Karpas-422 (cell line): ENCODE results near the gene TOMM6. TPM values are rescaled to one million over a fixed set of nuclear protein-coding genes. Genes with fewer than 3 reads are reported as not detected.

Source experiments
- DNase-seq: peaks from one replicate; pipeline ENCODE4 v3.0.0-alpha.2; 2015
- H2AFZ ChIP-seq: fragments of 200-600 bp; sonication (generic); 2 replicates; pipeline ENCODE4 v1.6.1; 2014; ENCODE audit warnings: antibody characterized with exemption, low read length, mixed read lengths
- H3K27ac ChIP-seq: fragments of 200-600 bp; sonication (generic); 2 replicates; pipeline ENCODE4 v1.5.1; 2014; ENCODE audit warnings: mild to moderate bottlenecking, low read length, moderate library complexity
- H3K27me3 ChIP-seq: fragments of 200-600 bp; sonication (generic); 2 replicates; pipeline ENCODE4 v1.6.1; 2014; ENCODE audit warnings: low read length, mixed read lengths
- H3K36me3 ChIP-seq: fragments of 200-600 bp; sonication (generic); 2 replicates; pipeline ENCODE4 v1.6.1; 2014; ENCODE audit warnings: low read length, mixed read lengths; ENCODE audit not compliant: insufficient read depth
- H3K4me1 ChIP-seq: fragments of 200-600 bp; sonication (generic); 2 replicates; pipeline ENCODE4 v1.6.1; 2014; ENCODE audit warnings: mild to moderate bottlenecking, low read length, mixed read lengths
- H3K4me2 ChIP-seq: fragments of 200-600 bp; sonication (generic); 2 replicates; pipeline ENCODE4 v1.6.1; 2014; ENCODE audit warnings: low read length, low read depth, mild to moderate bottlenecking; ENCODE audit not compliant: poor library complexity, severe bottlenecking
- H3K4me3 ChIP-seq: fragments of 200-600 bp; sonication (generic); 2 replicates; pipeline ENCODE4 v1.5.1; 2014; ENCODE audit warnings: mild to moderate bottlenecking, antibody characterized with exemption, low read length, mixed read lengths
- H3K79me2 ChIP-seq: fragments of 200-600 bp; sonication (generic); 2 replicates; pipeline ENCODE4 v1.6.1; 2014; ENCODE audit warnings: mild to moderate bottlenecking, low read length, mixed read lengths
- H3K9ac ChIP-seq: fragments of 200-600 bp; sonication (generic); 2 replicates; pipeline ENCODE4 v1.6.0; 2014; ENCODE audit warnings: low read length
- H3K9me2 ChIP-seq: fragments of 200-600 bp; sonication (generic), shearing (Covaris generic); replicated peaks from 2 replicates; pipeline ENCODE4 v1.6.0; 2014; ENCODE audit warnings: mild to moderate bottlenecking, low read length, moderate library complexity; ENCODE audit not compliant: insufficient read depth
- H3K9me3 ChIP-seq: fragments of 300-700, 200-600 bp; sonication (generic); 2 replicates; pipeline ENCODE4 v1.6.1; 2014; ENCODE audit warnings: low read length, mixed read lengths
- H4K20me1 ChIP-seq: fragments of 200-600 bp; sonication (generic); 2 replicates; pipeline ENCODE4 v1.6.1; 2014; ENCODE audit warnings: mild to moderate bottlenecking, antibody characterized with exemption, low read length, low read depth; ENCODE audit not compliant: insufficient read depth
- total RNA-seq: library from RNA; depleted of rRNA; stranded (reverse); fragments of >200 nt; shearing (Covaris generic); gene quantifications from 2 replicates; pipeline ENCODE4 v1.2.3, GENCODE V29; 2014; ENCODE audit warnings: low replicate concordance

Gene TOMM6
- total RNA-seq, 1 experiment from 2014 or later, result 229 TPM

GRCh38 chr6:41814629-41815028, 27.1 kb downstream of the TOMM6 start:
- H3K4me1 ChIP-seq, result peaks cover 34% of the 10 kb centered on the region
- no peaks in the 10 kb centered on the region for H3K27me3 ChIP-seq
- H3K27ac ChIP-seq, result no peak overlapping the region
- H3K9me2 ChIP-seq, result no peaks in the 10 kb centered on the region
- H3K9ac ChIP-seq, result no peak overlapping the region
- H3K4me3 ChIP-seq, result no peak overlapping the region
- H2AFZ ChIP-seq, result no peak overlapping the region
- H4K20me1 ChIP-seq, result no peaks in the 10 kb centered on the region
- no peaks in the 10 kb centered on the region for H3K36me3 ChIP-seq
- H3K4me2 ChIP-seq, result no peak overlapping the region
- DNase-seq, result no peak
- H3K79me2 ChIP-seq, result 0 out of 2 replicates have a peak, but pooled peaks cover 5% of the 10 kb centered on the region
- H3K9me3 ChIP-seq, result no peaks in the 10 kb centered on the region

DNA sequence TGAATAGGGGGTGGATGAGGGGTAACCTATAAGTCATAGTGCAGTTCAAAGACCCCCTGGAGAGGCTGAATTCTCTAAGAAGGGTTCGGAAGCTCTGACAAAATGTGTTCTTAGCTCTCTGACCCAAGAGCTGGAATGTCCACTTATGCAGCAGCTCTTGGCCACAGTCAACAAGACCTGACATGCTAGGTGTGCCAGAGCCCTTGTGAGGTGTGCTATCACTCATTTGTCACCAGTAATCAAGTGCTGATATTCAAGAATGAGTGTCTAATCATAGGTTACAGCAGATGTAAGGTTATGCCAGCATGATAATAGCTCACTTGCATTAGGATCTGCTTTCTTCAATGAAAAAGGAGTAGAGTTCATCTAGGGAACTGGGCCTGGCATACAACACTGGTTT, 28.1 kb downstream of the TOMM6 start:
- H3K79me2 ChIP-seq, result 0 out of 2 replicates have a peak, but pooled peaks cover 5% of the 10 kb centered on the region

DNA sequence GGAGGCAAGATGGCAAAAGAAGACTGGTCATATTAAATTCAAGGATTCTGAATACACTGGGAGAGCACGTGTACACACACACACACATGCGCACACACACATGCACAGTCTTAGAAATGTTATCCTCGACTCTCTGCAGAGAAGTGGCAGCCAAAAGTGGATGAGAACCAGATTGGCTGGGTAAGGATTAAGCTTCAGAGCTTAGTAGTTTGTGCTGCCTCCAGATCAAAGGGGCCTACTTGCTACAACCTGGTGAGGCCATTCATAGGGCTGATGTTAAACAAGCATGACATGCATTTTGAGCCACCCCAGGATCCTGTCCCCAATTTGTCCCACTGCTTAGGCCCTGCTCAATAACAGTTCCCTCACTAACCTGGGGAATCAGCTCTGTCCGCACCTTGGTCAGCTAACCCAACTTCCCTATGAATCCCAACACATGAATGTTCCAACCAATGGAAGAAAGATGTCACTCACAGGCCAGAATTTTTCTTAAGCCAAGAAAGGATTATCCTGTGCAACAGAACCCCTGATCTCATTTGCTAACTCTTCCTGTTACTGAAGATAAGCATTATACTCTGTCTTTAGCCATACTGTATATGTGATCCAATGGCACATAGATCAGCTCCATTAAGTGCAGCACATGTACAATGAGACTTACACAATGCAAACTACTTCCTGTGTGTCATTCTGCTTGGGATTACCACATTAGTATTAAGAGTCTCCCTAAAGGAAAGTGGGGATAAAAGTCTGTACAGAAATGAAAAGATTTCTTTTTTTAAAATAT, 31.0 kb downstream of the TOMM6 start:
- peaks cover 29% of the 10 kb centered on the region for H3K4me1 ChIP-seq
- DNase-seq, result no peak
- no peaks in the 10 kb centered on the region for H3K9me3 ChIP-seq
- no peaks in the 10 kb centered on the region for H4K20me1 ChIP-seq
- no peak overlapping the region for H3K4me2 ChIP-seq
- H2AFZ ChIP-seq, result no peak overlapping the region
- 0 out of 2 replicates have a peak, but pooled peaks cover 5% of the 10 kb centered on the region for H3K79me2 ChIP-seq
- H3K4me3 ChIP-seq, result no peak overlapping the region
- H3K9ac ChIP-seq, result no peak overlapping the region
- H3K27ac ChIP-seq, result no peak overlapping the region
- no peaks in the 10 kb centered on the region for H3K9me2 ChIP-seq
- no peaks in the 10 kb centered on the region for H3K36me3 ChIP-seq
- H3K27me3 ChIP-seq, result no peaks in the 10 kb centered on the region

More for the DNA sequence above, 28.1 kb downstream of the TOMM6 start:
- Histone ChIP-seq H3K4me3 (no peak overlapping the region), H3K9ac (no peak overlapping the region), H4K20me1 (no peaks in the 10 kb centered on the region), H3K9me3 (no peaks in the 10 kb centered on the region), H3K4me2 (no peak overlapping the region), H2AFZ (no peak overlapping the region), H3K9me2 (no peaks in the 10 kb centered on the region), H3K27me3 (no peaks in the 10 kb centered on the region), H3K36me3 (no peaks in the 10 kb centered on the region), H3K27ac (no peak overlapping the region), H3K4me1 (peaks cover 35% of the 10 kb centered on the region)
- no peak for DNase-seq

DNA sequence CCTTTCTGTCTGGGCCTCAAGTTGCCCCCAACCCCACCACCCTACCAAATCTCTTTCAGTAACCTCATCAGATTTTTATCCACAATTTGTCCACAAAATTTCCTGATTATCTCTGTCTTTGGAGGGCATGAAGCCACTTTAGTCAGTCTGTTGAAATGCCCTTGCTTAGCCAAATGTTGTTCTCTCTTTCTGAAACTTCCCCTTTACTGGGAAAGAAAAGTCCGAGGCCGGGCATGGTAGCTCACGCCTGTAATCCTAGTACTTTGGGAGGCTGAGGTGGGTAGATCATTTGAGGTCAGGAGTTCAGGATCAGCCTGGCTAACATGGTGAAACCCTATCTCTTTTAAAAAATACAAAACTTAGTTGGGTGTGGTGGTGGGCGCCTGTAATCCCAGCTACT, 33.8 kb downstream of the TOMM6 start:
- H3K9ac ChIP-seq, result no peak overlapping the region
- H3K27ac ChIP-seq, result no peak overlapping the region
- H3K27me3 ChIP-seq, result no peaks in the 10 kb centered on the region
- no peak overlapping the region for H3K4me3 ChIP-seq
- no peaks in the 10 kb centered on the region for H4K20me1 ChIP-seq
- H2AFZ ChIP-seq, result no peak overlapping the region
- H3K4me2 ChIP-seq, result no peak overlapping the region
- H3K9me2 ChIP-seq, result no peaks in the 10 kb centered on the region
- H3K4me1 ChIP-seq, result peaks cover 13% of the 10 kb centered on the region
- no peaks in the 10 kb centered on the region for H3K36me3 ChIP-seq
- no peaks in the 10 kb centered on the region for H3K9me3 ChIP-seq
- no peak for DNase-seq
- H3K79me2 ChIP-seq, result 0 out of 2 replicates have a peak, but pooled peaks cover 5% of the 10 kb centered on the region

DNA sequence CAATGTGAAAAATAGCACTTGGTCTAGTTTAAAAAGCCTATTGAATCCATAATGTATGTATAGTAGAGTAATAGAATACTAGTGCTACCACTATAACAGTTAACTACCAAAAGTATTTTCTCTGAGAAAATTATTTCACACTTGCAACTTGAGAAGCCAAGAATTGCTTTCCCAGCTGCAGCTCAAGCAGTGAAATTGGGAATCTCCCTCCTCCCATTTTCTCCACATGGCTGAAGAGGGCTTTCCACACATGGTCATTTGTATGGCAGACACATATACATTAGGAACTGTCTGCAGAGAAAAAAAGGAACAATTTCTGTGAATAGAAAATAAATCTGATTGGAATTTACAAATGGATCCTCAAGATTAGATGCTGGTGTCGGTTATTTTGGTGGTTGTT, 34.5 kb downstream of the TOMM6 start:
- Histone ChIP-seq H3K4me1 (peaks cover 13% of the 10 kb centered on the region), H4K20me1 (no peaks in the 10 kb centered on the region), H3K36me3 (no peaks in the 10 kb centered on the region), H2AFZ (no peak overlapping the region), H3K27ac (no peak overlapping the region), H3K4me3 (no peak overlapping the region), H3K9ac (no peak overlapping the region), H3K27me3 (no peaks in the 10 kb centered on the region), H3K9me2 (no peaks in the 10 kb centered on the region), H3K9me3 (no peaks in the 10 kb centered on the region), H3K79me2 (0 out of 2 replicates have a peak, but pooled peaks cover 5% of the 10 kb centered on the region), H3K4me2 (no peak overlapping the region)
- no peak for DNase-seq

DNA sequence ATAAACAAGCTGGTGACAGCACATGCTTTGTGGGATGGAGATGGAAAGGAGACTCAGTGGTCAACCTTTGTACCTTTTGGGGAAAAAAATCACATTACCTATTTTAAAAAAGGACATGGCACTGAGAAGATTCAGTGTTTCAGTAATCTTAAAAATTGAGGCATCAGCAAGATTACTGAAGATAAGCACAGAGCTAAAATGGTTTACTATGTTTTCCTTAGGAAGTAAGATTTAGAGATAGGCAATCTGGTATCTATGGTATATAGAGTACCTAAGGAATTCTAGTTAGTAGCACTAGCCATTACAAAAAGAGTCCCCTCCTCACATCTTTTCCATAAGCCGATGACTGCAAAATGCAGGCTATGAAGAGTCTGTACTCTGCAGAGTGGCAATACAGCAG, 35.7 kb downstream of the TOMM6 start:
- H3K9me2 ChIP-seq, result no peaks in the 10 kb centered on the region
- no peaks in the 10 kb centered on the region for H3K9me3 ChIP-seq
- no peaks in the 10 kb centered on the region for H3K27me3 ChIP-seq
- H2AFZ ChIP-seq, result no peak overlapping the region
- no peak for DNase-seq
- H3K79me2 ChIP-seq, result 0 out of 2 replicates have a peak, but pooled peaks cover 5% of the 10 kb centered on the region
- H3K4me2 ChIP-seq, result no peak overlapping the region
- no peaks in the 10 kb centered on the region for H3K36me3 ChIP-seq
- no peaks in the 10 kb centered on the region for H4K20me1 ChIP-seq
- no peak overlapping the region for H3K4me3 ChIP-seq
- peaks cover 13% of the 10 kb centered on the region for H3K4me1 ChIP-seq
- no peak overlapping the region for H3K9ac ChIP-seq
- H3K27ac ChIP-seq, result no peak overlapping the region

DNA sequence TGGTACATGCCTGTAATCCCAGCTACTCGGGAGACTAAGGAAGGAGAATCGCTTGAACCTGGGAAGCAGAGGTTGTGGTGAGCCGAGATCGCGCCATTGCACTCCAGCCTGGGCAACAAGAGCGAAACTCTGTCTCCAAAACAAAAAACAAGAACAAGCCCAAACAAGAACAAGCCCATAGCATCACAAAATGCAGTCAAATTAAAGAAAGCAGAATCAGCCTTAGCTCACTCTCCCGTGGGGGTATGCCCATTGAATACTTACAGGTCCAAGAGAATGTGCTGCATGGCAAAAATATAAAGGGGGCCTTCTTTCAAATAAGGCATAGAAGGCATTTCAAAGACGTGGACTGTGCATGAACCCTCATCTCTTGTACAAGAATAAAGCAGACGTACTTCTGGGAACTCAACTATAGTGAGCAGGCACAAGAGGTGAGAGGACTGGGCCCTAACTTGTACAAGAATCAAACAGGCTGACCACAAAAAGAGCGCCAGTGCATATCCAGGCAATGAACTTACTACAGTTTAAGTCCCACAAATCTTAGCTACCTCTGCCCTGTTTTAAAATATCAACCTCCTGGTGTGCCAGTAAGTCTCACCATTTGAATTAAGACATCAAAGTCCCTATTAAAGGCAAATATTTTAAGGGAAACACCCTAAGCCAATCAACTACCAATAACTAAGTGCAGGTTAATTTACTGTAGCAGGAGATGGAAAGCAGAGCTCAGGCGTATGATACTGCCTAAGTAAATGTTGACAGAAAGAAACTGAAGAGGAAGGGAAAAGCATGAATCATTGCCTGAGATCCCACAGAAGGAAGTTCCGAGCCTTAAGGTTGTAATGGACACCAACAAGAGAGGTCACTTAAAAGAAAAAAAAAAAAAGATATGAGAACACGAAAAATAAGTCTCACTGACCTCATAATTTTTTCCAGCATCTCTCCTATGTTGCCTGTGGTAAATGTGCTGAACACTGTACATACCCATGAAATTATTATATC, 37.4 kb downstream of the TOMM6 start:
- H3K27me3 ChIP-seq, result no peaks in the 10 kb centered on the region
- H3K4me2 ChIP-seq, result no peak overlapping the region
- H3K4me3 ChIP-seq, result no peak overlapping the region
- H3K9me3 ChIP-seq, result no peaks in the 10 kb centered on the region
- no peaks in the 10 kb centered on the region for H3K36me3 ChIP-seq
- H3K27ac ChIP-seq, result no peak overlapping the region
- H4K20me1 ChIP-seq, result no peaks in the 10 kb centered on the region
- no peak for DNase-seq
- peaks cover 4% of the 10 kb centered on the region; the same call in 1 of the 2 replicates for H3K79me2 ChIP-seq
- no peak overlapping the region for H3K9ac ChIP-seq
- H2AFZ ChIP-seq, result no peak overlapping the region
- H3K9me2 ChIP-seq, result no peaks in the 10 kb centered on the region
- H3K4me1 ChIP-seq, result no peaks in the 10 kb centered on the region
